Astrocyte (in vitro differentiated cells and primary cell): ENCODE results near the gene KCTD18. TPM values are rescaled to one million over a fixed set of nuclear protein-coding genes. Genes with fewer than 3 reads are reported as not detected.

Source experiments
- DNase-seq: peaks from one replicate; pipeline ENCODE4 v3.0.0-alpha.2; 2010; ENCODE audit warnings: low read depth
- FAIRE-seq: peaks from 2 replicates; lab custom pipeline; 2011; peaks lifted over from hg19 to GRCh38; lab: Jason Lieb, UNC
- H2AFZ ChIP-seq: 2 replicates; pipeline ENCODE4 v1.6.0; 2012; ENCODE audit warnings: low read depth, low read length, inconsistent platforms
- H3K27ac ChIP-seq: 2 replicates; pipeline ENCODE4 v1.5.1; 2011; ENCODE audit warnings: low read depth, low read length, inconsistent platforms
- H3K27me3 ChIP-seq: 2 replicates; pipeline ENCODE4 v1.6.0; 2011; ENCODE audit warnings: low read length, inconsistent platforms; ENCODE audit not compliant: insufficient read depth
- H3K36me3 ChIP-seq: 2 replicates; pipeline ENCODE4 v1.5.1; 2011; ENCODE audit warnings: low read length, inconsistent platforms; ENCODE audit not compliant: insufficient read depth
- H3K4me1 ChIP-seq: 2 replicates; pipeline ENCODE4 v1.5.1; 2011; ENCODE audit warnings: low read length, inconsistent platforms; ENCODE audit not compliant: insufficient read depth
- H3K4me2 ChIP-seq: 2 replicates; pipeline ENCODE4 v1.6.0; 2012; ENCODE audit warnings: low read length, inconsistent platforms
- H3K4me3 ChIP-seq: 2 replicates; pipeline ENCODE4 v1.5.1; 2011; ENCODE audit warnings: low read depth, mild to moderate bottlenecking, low read length, inconsistent platforms; ENCODE audit not compliant: insufficient read depth
- H3K79me2 ChIP-seq: 2 replicates; pipeline ENCODE4 v1.6.0; 2012; ENCODE audit warnings: mild to moderate bottlenecking, low read length, inconsistent platforms; ENCODE audit not compliant: insufficient read depth
- H3K9ac ChIP-seq: 2 replicates; pipeline ENCODE4 v1.6.0; 2012; ENCODE audit warnings: mild to moderate bottlenecking, low read length, inconsistent platforms
- H3K9me3 ChIP-seq: 2 replicates; pipeline ENCODE4 v1.5.1; 2012; ENCODE audit warnings: low read depth, mild to moderate bottlenecking, low read length, inconsistent platforms; ENCODE audit not compliant: insufficient read depth
- H4K20me1 ChIP-seq: 2 replicates; pipeline ENCODE4 v1.6.0; 2012; ENCODE audit warnings: low read length, inconsistent platforms; ENCODE audit not compliant: insufficient read depth
- H3K27ac Mint-ChIP-seq: one replicate; pipeline ENCODE4 v1.8.0; 2021; ENCODE audit warnings: mild to moderate bottlenecking, mixed read lengths; ENCODE audit not compliant: unreplicated experiment
- H3K27me3 Mint-ChIP-seq: one replicate; pipeline ENCODE4 v1.8.0; 2021; ENCODE audit warnings: low read depth, mixed read lengths; ENCODE audit not compliant: unreplicated experiment
- H3K36me3 Mint-ChIP-seq: one replicate; pipeline ENCODE4 v1.8.0; 2021; ENCODE audit warnings: low read depth, mixed read lengths; ENCODE audit not compliant: unreplicated experiment
- H3K4me1 Mint-ChIP-seq: one replicate; pipeline ENCODE4 v1.8.0; 2021; ENCODE audit warnings: low read depth, mixed read lengths; ENCODE audit not compliant: unreplicated experiment
- H3K4me3 Mint-ChIP-seq: one replicate; pipeline ENCODE4 v1.8.0; 2021; ENCODE audit warnings: mild to moderate bottlenecking, moderate library complexity, mixed read lengths; ENCODE audit not compliant: unreplicated experiment
- H3K9me3 Mint-ChIP-seq: one replicate; pipeline ENCODE4 v1.8.0; 2021; ENCODE audit warnings: mild to moderate bottlenecking, mixed read lengths; ENCODE audit not compliant: unreplicated experiment
- EZH2 ChIP-seq: IDR thresholded peaks from 2 replicates; pipeline ENCODE4 v1.6.1; 2012; ENCODE audit warnings: mild to moderate bottlenecking, low read length, inconsistent platforms; ENCODE audit not compliant: insufficient read depth
- total RNA-seq: library from RNA; stranded (reverse); gene quantifications from 2 replicates; pipeline ENCODE4 v1.2.1, GENCODE V29; 2021
- TF ChIP-seq, protein P1 (sequence below): IDR thresholded peaks from 2 replicates; pipeline ENCODE4 v1.5.1; 2011; ENCODE audit warnings: low read depth, mild to moderate bottlenecking, inconsistent platforms, low read length, moderate library complexity; ENCODE audit not compliant: insufficient read depth

KCTD18 gene
- total RNA-seq, 1 donor from 2014 or later: 8.2 TPM

DNA sequence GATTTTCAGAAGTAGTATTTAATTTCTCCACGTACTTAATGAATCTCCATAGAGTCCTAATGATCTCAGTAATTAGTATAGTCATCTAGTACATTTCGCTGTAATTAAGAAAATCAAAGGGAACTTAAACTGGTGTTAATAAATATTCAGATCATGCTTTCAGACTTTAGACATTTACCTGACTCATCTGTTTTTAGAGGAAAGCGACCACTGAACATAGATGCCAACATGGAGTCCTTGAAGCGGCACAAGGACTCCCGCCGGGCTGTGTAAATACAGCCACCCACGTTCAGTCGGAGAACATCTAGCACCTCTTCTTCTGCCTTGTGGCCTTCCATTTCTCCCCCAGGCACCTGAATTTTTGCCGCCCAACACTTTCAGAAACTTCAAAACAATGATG is 3.2 kb downstream of the KCTD18 start:
- H3K79me2 ChIP-seq: peaks cover 6% of the 10 kb centered on the region

DNA sequence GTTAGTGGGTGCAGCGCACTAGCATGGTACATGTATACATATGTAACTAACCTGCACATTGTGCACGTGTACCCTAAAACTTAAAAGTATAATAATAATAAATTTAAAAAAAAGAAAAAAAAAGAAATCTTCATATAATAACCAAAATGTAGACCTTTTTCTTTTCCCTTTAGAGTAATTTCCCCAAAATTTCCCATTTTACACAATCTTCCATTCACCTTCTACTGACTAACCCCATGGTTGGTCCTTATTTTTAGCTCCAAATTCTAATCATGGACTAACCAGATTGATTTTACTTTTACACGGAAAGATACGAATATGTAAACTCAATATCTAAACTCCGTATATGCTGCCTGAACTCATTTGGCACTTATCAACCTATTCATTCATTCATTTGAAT is 7.7 kb downstream of the KCTD18 start:
- Mint-ChIP-seq H3K4me1 (peaks cover 8% of the 10 kb centered on the region), H3K4me3 (no peak overlapping the region), H3K27me3 (no peaks in the 10 kb centered on the region), H3K36me3 (no peaks in the 10 kb centered on the region), H3K27ac (no peak overlapping the region), H3K9me3 (peaks cover 2% of the 10 kb centered on the region)
- no peaks in the 10 kb centered on the region for H3K36me3 ChIP-seq
- H2AFZ ChIP-seq: no peak overlapping the region
- H3K4me3 ChIP-seq: no peak overlapping the region
- no peaks in the 10 kb centered on the region for H4K20me1 ChIP-seq
- no peak overlapping the region for H3K27ac ChIP-seq
- TF ChIP-seq, protein P1, sequence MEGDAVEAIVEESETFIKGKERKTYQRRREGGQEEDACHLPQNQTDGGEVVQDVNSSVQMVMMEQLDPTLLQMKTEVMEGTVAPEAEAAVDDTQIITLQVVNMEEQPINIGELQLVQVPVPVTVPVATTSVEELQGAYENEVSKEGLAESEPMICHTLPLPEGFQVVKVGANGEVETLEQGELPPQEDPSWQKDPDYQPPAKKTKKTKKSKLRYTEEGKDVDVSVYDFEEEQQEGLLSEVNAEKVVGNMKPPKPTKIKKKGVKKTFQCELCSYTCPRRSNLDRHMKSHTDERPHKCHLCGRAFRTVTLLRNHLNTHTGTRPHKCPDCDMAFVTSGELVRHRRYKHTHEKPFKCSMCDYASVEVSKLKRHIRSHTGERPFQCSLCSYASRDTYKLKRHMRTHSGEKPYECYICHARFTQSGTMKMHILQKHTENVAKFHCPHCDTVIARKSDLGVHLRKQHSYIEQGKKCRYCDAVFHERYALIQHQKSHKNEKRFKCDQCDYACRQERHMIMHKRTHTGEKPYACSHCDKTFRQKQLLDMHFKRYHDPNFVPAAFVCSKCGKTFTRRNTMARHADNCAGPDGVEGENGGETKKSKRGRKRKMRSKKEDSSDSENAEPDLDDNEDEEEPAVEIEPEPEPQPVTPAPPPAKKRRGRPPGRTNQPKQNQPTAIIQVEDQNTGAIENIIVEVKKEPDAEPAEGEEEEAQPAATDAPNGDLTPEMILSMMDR: no peak
- no peak for TF ChIP-seq EZH2
- H3K27me3 ChIP-seq: no peaks in the 10 kb centered on the region
- no peaks in the 10 kb centered on the region for H3K79me2 ChIP-seq
- H3K4me2 ChIP-seq: no peak overlapping the region
- H3K9ac ChIP-seq: no peak overlapping the region
- no peak for FAIRE-seq
- H3K4me1 ChIP-seq: no peaks in the 10 kb centered on the region
- no peaks in the 10 kb centered on the region for H3K9me3 ChIP-seq
- no peak for DNase-seq

More for the DNA sequence above, 3.2 kb downstream of the KCTD18 start:
- H3K9me3 Mint-ChIP-seq: peaks cover 2% of the 10 kb centered on the region
- no peaks in the 10 kb centered on the region for H3K36me3 ChIP-seq
- no peaks in the 10 kb centered on the region for H3K9me3 ChIP-seq
- no peak overlapping the region for H3K4me3 Mint-ChIP-seq
- no peaks in the 10 kb centered on the region for H3K27me3 ChIP-seq
- H3K27ac ChIP-seq: no peak overlapping the region
- H3K27ac Mint-ChIP-seq: no peak overlapping the region
- FAIRE-seq (no peak), DNase-seq (no peak)
- H3K27me3 Mint-ChIP-seq: no peaks in the 10 kb centered on the region
- peaks cover 6% of the 10 kb centered on the region for H3K4me1 ChIP-seq
- no peak overlapping the region for H3K4me3 ChIP-seq
- TF ChIP-seq EZH2: no peak
- TF ChIP-seq, protein P1: no peak
- peaks cover 2% of the 10 kb centered on the region for H3K4me1 Mint-ChIP-seq
- H4K20me1 ChIP-seq: no peaks in the 10 kb centered on the region
- H3K4me2 ChIP-seq: no peak overlapping the region
- no peak overlapping the region for H2AFZ ChIP-seq
- no peak overlapping the region for H3K9ac ChIP-seq
- H3K36me3 Mint-ChIP-seq: no peaks in the 10 kb centered on the region

DNA sequence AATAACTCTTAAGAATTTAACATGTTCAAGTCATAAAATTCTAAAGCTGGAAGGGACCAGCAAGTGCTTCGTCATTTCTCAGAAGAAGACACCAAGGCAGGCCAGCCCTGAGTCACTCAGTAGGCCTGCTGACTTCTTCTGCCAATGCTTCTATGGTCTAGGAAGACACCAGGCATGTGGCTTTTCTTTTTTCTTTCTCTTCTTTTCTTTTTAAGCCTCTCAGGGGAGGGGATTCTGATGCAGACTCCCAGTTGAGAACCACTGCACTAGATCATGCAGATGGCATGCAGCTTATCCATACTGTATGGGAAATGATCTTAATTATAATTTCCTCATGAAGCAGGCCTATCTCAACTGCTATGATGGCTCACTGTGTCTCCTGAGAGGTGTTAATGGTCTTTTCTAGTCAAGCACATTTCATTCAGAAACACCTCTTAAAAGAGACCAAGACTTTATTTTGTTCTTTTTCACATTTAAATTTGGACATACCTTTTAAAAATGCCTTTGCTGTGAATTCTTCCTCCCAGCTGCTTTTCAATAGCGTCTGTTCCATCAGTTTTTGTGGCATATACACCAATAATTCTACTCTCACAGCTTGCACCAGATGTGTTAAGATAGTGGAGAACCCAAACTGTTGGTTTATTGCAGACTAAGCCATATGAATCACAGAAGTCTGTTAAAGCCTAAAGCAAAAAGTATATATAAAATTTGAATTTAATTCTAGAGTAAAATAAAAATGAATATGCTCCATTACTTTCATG is 11.3 kb downstream of the KCTD18 start:
- no peaks in the 10 kb centered on the region for H4K20me1 ChIP-seq
- H3K27ac ChIP-seq: no peak overlapping the region
- TF ChIP-seq, protein P1: no peak
- TF ChIP-seq EZH2: no peak
- H3K4me1 ChIP-seq: no peaks in the 10 kb centered on the region
- H2AFZ ChIP-seq: no peak overlapping the region
- peaks cover 2% of the 10 kb centered on the region for H3K36me3 Mint-ChIP-seq
- FAIRE-seq (no peak), DNase-seq (no peak)
- H3K9ac ChIP-seq: no peak overlapping the region
- no peaks in the 10 kb centered on the region for H3K36me3 ChIP-seq
- H3K4me2 ChIP-seq: no peak overlapping the region
- H3K4me3 ChIP-seq: no peak overlapping the region
- H3K79me2 ChIP-seq: no peaks in the 10 kb centered on the region
- H3K9me3 Mint-ChIP-seq: peaks cover 2% of the 10 kb centered on the region
- H3K27me3 Mint-ChIP-seq: no peaks in the 10 kb centered on the region
- H3K27ac Mint-ChIP-seq: no peak overlapping the region
- no peaks in the 10 kb centered on the region for H3K27me3 ChIP-seq
- H3K9me3 ChIP-seq: no peaks in the 10 kb centered on the region
- no peak overlapping the region for H3K4me3 Mint-ChIP-seq
- peaks cover 8% of the 10 kb centered on the region for H3K4me1 Mint-ChIP-seq
